CD4-positive, alpha-beta T cell treated with Interleukin-15 for 4 hours (primary cell): ENCODE results near the gene TMEM59L.

Source experiments
- DNase-seq: peaks from one replicate; pipeline ENCODE4 v3.0.0-alpha.2; 2020; ENCODE audit warnings: low spot score

The TMEM59L gene

GRCh38 chr19:18659281-18660050 is 46.8 kb downstream of the TMEM59L start:
- no peak for DNase-seq

GRCh38 chr19:18660051-18660910 is 47.6 kb downstream of the TMEM59L start:
- no peak for DNase-seq

- no peak for DNase-seq
Observed at GRCh38 chr19:18660939-18661670, 48.4 kb downstream of the TMEM59L start.

- no peak for DNase-seq
Observed at GRCh38 chr19:18662972-18663732, 50.5 kb downstream of the TMEM59L start.

GRCh38 chr19:18663940-18664530 is 51.4 kb downstream of the TMEM59L start:
- no peak for DNase-seq

DNA sequence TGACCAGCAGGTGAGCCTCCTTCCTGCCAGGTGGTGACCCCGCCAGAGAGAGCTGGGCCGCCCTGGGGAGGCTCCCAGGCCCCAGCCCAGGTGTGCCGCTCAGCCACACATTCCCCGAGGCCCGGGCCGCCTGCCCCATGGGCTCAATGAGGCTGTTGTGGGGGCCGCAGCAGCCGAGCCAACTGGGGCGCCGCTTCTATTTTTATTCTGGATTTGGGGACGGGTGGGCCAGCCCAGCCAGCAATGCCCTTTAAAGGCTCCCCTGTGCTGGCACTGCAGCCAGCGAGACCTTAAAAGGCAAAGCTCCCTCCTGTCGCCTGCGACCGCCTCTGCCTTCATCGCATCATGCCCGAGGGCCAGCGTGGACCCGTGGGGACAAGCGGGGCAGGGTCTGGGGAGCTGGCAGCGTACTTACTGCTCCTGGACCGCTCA is 53.1 kb downstream of the TMEM59L start:
- DNase-seq: no peak

DNA sequence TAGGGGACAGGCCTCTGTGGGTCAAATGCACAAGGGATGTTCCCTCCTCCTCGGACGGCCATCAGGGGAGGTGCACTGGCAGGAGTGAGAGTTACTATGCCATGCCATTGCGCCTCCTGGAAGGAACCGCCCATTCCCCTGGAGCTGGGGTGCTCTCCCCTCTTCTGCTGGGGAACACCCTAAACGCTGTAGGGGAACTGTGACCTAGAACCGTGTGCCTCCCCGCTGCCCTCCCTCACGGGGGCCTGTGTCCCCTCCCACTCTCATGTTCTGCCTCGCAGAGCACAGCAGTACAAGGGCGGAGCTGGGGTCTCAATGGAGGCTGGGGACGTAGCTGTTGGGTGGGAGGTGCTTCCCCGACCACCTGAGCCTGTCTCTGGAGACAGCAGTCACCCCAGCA is 53.6 kb downstream of the TMEM59L start:
- no peak for DNase-seq

DNA sequence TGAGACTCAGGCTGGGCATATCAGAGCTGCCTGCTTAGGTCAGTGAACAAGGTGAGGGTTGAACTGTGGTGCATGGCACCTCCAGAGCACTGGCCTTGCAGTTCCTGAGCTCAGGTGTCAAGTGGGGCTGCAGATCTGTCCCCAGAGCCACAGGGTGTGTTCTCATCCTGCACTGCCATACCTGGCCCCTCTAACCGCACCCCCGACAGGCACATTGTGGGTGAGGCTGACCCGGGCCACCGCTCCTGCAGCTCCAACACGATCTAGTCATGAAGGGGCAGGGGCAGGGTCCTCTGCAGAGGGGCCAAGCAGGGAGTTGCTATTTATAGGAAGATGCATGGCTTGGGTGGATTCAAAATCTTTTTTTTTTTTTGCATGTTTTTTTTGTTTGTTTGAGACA is 54.1 kb downstream of the TMEM59L start:
- no peak for DNase-seq

GRCh38 chr19:18667531-18668251 is 55.0 kb downstream of the TMEM59L start:
- DNase-seq: no peak

- no peak for DNase-seq
Observed at GRCh38 chr19:18668252-18668631, 55.6 kb downstream of the TMEM59L start.

DNA sequence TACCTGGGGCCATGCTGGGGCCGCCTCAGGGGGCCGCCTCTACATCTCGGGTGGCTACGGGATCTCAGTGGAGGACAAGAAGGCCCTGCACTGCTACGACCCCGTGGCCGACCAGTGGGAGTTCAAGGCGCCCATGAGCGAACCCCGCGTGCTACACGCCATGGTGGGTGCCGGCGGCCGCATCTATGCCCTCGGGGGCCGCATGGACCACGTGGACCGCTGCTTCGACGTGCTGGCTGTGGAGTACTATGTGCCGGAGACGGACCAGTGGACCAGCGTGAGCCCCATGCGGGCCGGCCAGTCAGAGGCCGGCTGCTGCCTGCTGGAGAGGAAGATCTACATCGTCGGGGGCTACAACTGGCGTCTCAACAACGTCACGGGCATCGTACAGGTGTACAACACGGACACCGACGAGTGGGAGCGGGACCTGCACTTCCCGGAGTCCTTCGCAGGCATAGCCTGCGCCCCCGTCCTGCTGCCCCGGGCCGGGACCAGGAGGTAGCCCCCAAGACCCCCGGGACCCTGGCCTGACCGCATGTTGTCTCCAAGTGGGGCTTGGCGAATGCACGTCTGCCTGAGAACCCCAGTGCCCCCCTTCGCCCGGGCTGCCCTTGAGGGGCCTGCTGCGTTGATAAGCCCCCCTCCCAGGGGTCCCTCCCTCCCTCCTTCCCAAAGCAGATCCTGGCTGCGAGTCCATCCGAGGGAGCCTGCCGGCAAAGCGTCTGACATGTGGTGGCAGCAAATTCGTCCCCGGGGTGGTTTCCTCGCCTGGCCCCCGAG is 56.3 kb downstream of the TMEM59L start:
- DNase-seq: no peak

DNA sequence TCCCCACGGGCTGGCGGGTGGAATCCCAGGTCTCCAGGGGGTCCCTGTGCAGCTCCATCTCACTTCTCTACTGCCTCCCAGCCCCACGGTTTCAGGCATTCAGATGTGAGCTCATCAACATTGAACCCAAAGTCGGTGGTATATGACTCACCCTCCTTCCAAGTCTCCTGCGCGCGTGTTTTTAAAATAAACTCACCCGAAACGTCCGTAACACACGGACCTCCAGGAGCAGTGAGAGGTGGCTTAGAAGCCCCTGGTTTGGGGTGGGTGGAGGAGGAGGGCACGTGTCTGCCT is 56.8 kb downstream of the TMEM59L start:
- no peak for DNase-seq

- DNase-seq: no peak
Observed at GRCh38 chr19:18669883-18670282, 57.2 kb downstream of the TMEM59L start.

- DNase-seq: no peak
Observed at GRCh38 chr19:18670312-18670711, 57.6 kb downstream of the TMEM59L start.
